Osteoblast (primary cell): ENCODE results near the gene FRMD5. TPM values are rescaled to one million over a fixed set of nuclear protein-coding genes. Genes with fewer than 3 reads are reported as not detected.

ENCODE experiments used
- DNase-seq: peaks from one replicate; pipeline ENCODE4 v3.0.0; 2011; ENCODE audit warnings: low spot score, mixed read lengths; ENCODE audit not compliant: insufficient read length; ENCODE audit errors: missing footprints
- H2AFZ ChIP-seq: 2 replicates; pipeline ENCODE4 v1.6.0; 2011; ENCODE audit warnings: mild to moderate bottlenecking, low read length
- H3K27ac ChIP-seq: 2 replicates; pipeline ENCODE4 v1.5.1; 2011; ENCODE audit warnings: mild to moderate bottlenecking, low read depth, low read length, moderate library complexity
- H3K27me3 ChIP-seq: 2 replicates; pipeline ENCODE4 v1.6.0; 2012; ENCODE audit warnings: mild to moderate bottlenecking, control low read depth, inconsistent platforms, low read length, moderate library complexity; ENCODE audit not compliant: insufficient read depth
- H3K36me3 ChIP-seq: 2 replicates; pipeline ENCODE4 v1.5.1; 2011; ENCODE audit warnings: mild to moderate bottlenecking, low read length, control low read depth, moderate library complexity; ENCODE audit not compliant: insufficient read depth
- H3K4me1 ChIP-seq: 2 replicates; pipeline ENCODE4 v1.5.1; 2011; ENCODE audit warnings: mild to moderate bottlenecking, low read length, control low read depth, moderate library complexity; ENCODE audit not compliant: insufficient read depth
- H3K4me2 ChIP-seq: 2 replicates; pipeline ENCODE4 v1.6.0; 2011; ENCODE audit warnings: mild to moderate bottlenecking, low read length; ENCODE audit not compliant: insufficient read depth
- H3K4me3 ChIP-seq: fragments of 200-600 bp; sonication (generic); 3 replicates; pipeline ENCODE4 v1.5.1; 2012; ENCODE audit warnings: mild to moderate bottlenecking, low read length, inconsistent platforms; ENCODE audit not compliant: insufficient read depth
- H3K79me2 ChIP-seq: 2 replicates; pipeline ENCODE4 v1.6.0; 2012; ENCODE audit warnings: mild to moderate bottlenecking, low read length, control low read depth, inconsistent platforms; ENCODE audit not compliant: insufficient read depth
- H3K9me3 ChIP-seq: 2 replicates; pipeline ENCODE4 v1.5.1; 2011; ENCODE audit warnings: low read depth, low read length, control low read depth
- H4K20me1 ChIP-seq: 2 replicates; pipeline ENCODE4 v1.6.0; 2012; ENCODE audit warnings: mild to moderate bottlenecking, low read length, control low read depth; ENCODE audit not compliant: insufficient read depth
- CTCF ChIP-seq: IDR thresholded peaks from 2 replicates; pipeline ENCODE4 v1.5.1; 2011; ENCODE audit warnings: mild to moderate bottlenecking, low read depth, low read length, moderate library complexity; ENCODE audit errors: extremely low read depth
- total RNA-seq: library from RNA; depleted of rRNA; stranded (reverse); fragments of >200 nt; gene quantifications from 2 replicates; pipeline ENCODE4 v1.2.3, GENCODE V29; 2012

Gene FRMD5
- total RNA-seq, 1 donor = 3.3 TPM

- H3K79me2 ChIP-seq = peaks cover 55% of the 10 kb centered on the region
- H3K27me3 ChIP-seq = peaks cover 2% of the 10 kb centered on the region
- DNase-seq = no peak
- H3K36me3 ChIP-seq = no peaks in the 10 kb centered on the region
- H4K20me1 ChIP-seq = no peaks in the 10 kb centered on the region
- H2AFZ ChIP-seq = no peak overlapping the region
- no peaks in the 10 kb centered on the region for H3K4me1 ChIP-seq
- H3K9me3 ChIP-seq = no peaks in the 10 kb centered on the region
- no peak overlapping the region for H3K27ac ChIP-seq
- no peak overlapping the region for H3K4me2 ChIP-seq
- H3K4me3 ChIP-seq = no peak overlapping the region
- no peak for TF ChIP-seq CTCF
Measured at GRCh38 chr15:44183363-44183762, 11.7 kb downstream of the FRMD5 start.

GRCh38 chr15:44181410-44181809 is 13.7 kb downstream of the FRMD5 start:
- no peaks in the 10 kb centered on the region for H3K4me1 ChIP-seq
- peaks cover 40% of the 10 kb centered on the region for H3K79me2 ChIP-seq
- DNase-seq = no peak

GRCh38 chr15:44177139-44177538 is 17.9 kb downstream of the FRMD5 start:
- H3K27me3 ChIP-seq = no peaks in the 10 kb centered on the region
- H3K4me1 ChIP-seq = no peaks in the 10 kb centered on the region
- H2AFZ ChIP-seq = no peak overlapping the region
- H3K4me2 ChIP-seq = no peak overlapping the region
- H3K36me3 ChIP-seq = no peaks in the 10 kb centered on the region
- no peaks in the 10 kb centered on the region for H3K9me3 ChIP-seq
- H3K79me2 ChIP-seq = peaks cover 29% of the 10 kb centered on the region
- no peak for TF ChIP-seq CTCF
- H3K4me3 ChIP-seq = no peak overlapping the region
- no peaks in the 10 kb centered on the region for H4K20me1 ChIP-seq
- no peak overlapping the region for H3K27ac ChIP-seq
- no peak for DNase-seq

More at GRCh38 chr15:44181410-44181809, 13.7 kb downstream of the FRMD5 start:
- no peak overlapping the region for H2AFZ ChIP-seq
- no peaks in the 10 kb centered on the region for H3K27me3 ChIP-seq
- no peak overlapping the region for H3K27ac ChIP-seq
- H3K4me3 ChIP-seq = no peak overlapping the region
- H3K9me3 ChIP-seq = no peaks in the 10 kb centered on the region
- TF ChIP-seq CTCF = no peak
- H4K20me1 ChIP-seq = no peaks in the 10 kb centered on the region
- H3K36me3 ChIP-seq = no peaks in the 10 kb centered on the region
- H3K4me2 ChIP-seq = no peak overlapping the region

GRCh38 chr15:44173813-44174212 is 21.3 kb downstream of the FRMD5 start:
- Histone ChIP-seq H3K36me3 (no peaks in the 10 kb centered on the region), H3K79me2 (peaks cover 22% of the 10 kb centered on the region), H2AFZ (no peak overlapping the region), H3K27me3 (no peaks in the 10 kb centered on the region), H4K20me1 (no peaks in the 10 kb centered on the region), H3K4me3 (no peak overlapping the region), H3K4me1 (no peaks in the 10 kb centered on the region), H3K9me3 (no peaks in the 10 kb centered on the region), H3K4me2 (no peak overlapping the region), H3K27ac (no peak overlapping the region)
- no peak for TF ChIP-seq CTCF
- DNase-seq = no peak
